ENCODE results near the gene ST6GALNAC1. TPM values are rescaled to one million over a fixed set of nuclear protein-coding genes. Genes with fewer than 3 reads are reported as not detected.

Gene ST6GALNAC1
- total and polyA plus RNA-seq, 2 of the 4 experiments (the other 2 are of a cell fraction): not detected

DNA sequence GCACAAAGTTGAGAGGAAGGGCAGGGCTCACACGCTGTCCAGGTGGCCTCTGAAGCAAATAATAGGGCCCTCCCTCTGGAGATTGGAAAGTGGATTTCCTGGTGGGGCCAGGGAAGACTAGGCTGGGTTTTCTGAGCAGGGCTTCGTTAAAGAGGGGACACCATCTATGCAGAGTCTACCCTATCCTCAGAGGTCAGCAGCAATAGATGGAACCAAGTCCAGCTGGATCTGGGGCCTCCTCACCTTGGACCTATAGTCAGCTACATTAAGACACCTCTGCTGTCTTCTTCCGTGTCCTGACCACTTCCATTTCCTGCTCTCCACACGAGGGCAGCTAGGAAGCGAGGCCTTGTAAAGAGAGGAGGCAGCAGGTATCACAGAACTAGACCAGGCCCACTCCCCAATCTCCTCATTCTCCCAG lies 14.7 kb upstream of the ST6GALNAC1 start:
- intact Hi-C loops (cut with micrococcal nuclease) (no loop called here), dilution Hi-C loops (cut with HindIII; ENCODE audit: low sequenced_read_pairs, unreplicated experiment) (no loop called here), in situ Hi-C loops (cut with MboI; ENCODE audit: low sequenced_read_pairs) (no loop called here)
- Histone ChIP-seq H4K5ac (ENCODE audit: low read depth, low read length) (no peak overlapping the region), H3K36me3 (ENCODE audit: control insufficient read depth, insufficient read depth, low read length) (no peaks in the 10 kb centered on the region), H2BK5ac (ENCODE audit: low read depth, low read length, poor library complexity, severe bottlenecking) (no peak overlapping the region), H3K4me2 (ENCODE audit: low read depth, low read length) (no peak overlapping the region), H3K56ac (ENCODE audit: extremely low read depth, insufficient read depth, low read length) (no peak overlapping the region), H2BK15ac (ENCODE audit: low read depth, low read length) (no peak overlapping the region), H3K23ac (ENCODE audit: low read depth, low read length) (no peak overlapping the region), H3K27me3 (ENCODE audit: control insufficient read depth, insufficient read depth, low read length) (peaks cover 8% of the 10 kb centered on the region), H2AK9ac (replicated peaks; ENCODE audit: low read depth, low read length, poor library complexity) (no peak overlapping the region), H3K9me3 (ENCODE audit: control insufficient read depth, insufficient read depth, low read length) (no peaks in the 10 kb centered on the region), H4K8ac (ENCODE audit: low read depth in 2 of 2, low read length in 2 of 2) (no peak overlapping the region), H3K4ac (ENCODE audit: low read depth, low read length) (no peak overlapping the region), H3K14ac (replicated peaks; ENCODE audit: low read depth, low read length) (no peak overlapping the region), H3K27ac (ENCODE audit: insufficient read depth, low read length) (no peak overlapping the region), H3K79me1 (ENCODE audit: low read depth in 1 of 2, low read length in 2 of 2) (no peaks in the 10 kb centered on the region), H3K9ac (ENCODE audit: low read depth, low read length) (no peak overlapping the region), H3K4me1 (ENCODE audit: control insufficient read depth, insufficient read depth, low read length) (peaks cover 5% of the 10 kb centered on the region), H2BK20ac (ENCODE audit: low read depth, low read length) (no peak overlapping the region), H2AFZ (replicated peaks; ENCODE audit: low read length, poor library complexity) (no peak overlapping the region), H3K18ac (ENCODE audit: low read depth, low read length) (no peak overlapping the region), H2BK120ac (ENCODE audit: low read depth, low read length) (no peak overlapping the region), H4K20me1 (ENCODE audit: insufficient read depth, low read length) (no peaks in the 10 kb centered on the region), H3K9me1 (ENCODE audit: insufficient read depth, low read length) (no peaks in the 10 kb centered on the region), H2AK5ac (ENCODE audit: low read depth, low read length) (peak overlapping the region; percentile 13; the same call in 1 of the 2 replicates), H4K91ac (ENCODE audit: insufficient read depth, low read depth, low read length) (no peak overlapping the region), H3K4me3 (ENCODE audit: insufficient read depth, low read depth, low read length) (no peak overlapping the region)
- DNase-seq (no peak), ATAC-seq (ENCODE audit: low read depth) (no peak)
- ChIA-PET POLR2A (ENCODE audit: unreplicated experiment) (interaction anchor here (0.5 kb wide), 1 partner anchor 14 kb away, joined by 6 read pairs; no protein-coding TSS in a partner anchor), CTCF (no interaction called here)
- no CpG with 5 or more reads among the region's 5 CpGs for WGBS, 2 experiments (ENCODE audit: extremely low coverage in 2 of 2, insufficient read length in 1 of 2)
- no peak for TF ChIP-seq MXI1 (IDR thresholded peaks at IDR 0.05; ENCODE audit: borderline replicate concordance, low read depth, low read length)
- TF ChIP-seq FOS (IDR thresholded peaks at IDR 0.05; ENCODE audit: low read depth, low read length): no peak
- TF ChIP-seq NFE2L2 (IDR thresholded peaks at IDR 0.05; ENCODE audit: low read depth, low read length): no peak
- no peak for TF ChIP-seq RFX5 (IDR thresholded peaks at IDR 0.05; ENCODE audit: low read depth, low read length)
- TF ChIP-seq, protein P1, sequence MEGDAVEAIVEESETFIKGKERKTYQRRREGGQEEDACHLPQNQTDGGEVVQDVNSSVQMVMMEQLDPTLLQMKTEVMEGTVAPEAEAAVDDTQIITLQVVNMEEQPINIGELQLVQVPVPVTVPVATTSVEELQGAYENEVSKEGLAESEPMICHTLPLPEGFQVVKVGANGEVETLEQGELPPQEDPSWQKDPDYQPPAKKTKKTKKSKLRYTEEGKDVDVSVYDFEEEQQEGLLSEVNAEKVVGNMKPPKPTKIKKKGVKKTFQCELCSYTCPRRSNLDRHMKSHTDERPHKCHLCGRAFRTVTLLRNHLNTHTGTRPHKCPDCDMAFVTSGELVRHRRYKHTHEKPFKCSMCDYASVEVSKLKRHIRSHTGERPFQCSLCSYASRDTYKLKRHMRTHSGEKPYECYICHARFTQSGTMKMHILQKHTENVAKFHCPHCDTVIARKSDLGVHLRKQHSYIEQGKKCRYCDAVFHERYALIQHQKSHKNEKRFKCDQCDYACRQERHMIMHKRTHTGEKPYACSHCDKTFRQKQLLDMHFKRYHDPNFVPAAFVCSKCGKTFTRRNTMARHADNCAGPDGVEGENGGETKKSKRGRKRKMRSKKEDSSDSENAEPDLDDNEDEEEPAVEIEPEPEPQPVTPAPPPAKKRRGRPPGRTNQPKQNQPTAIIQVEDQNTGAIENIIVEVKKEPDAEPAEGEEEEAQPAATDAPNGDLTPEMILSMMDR (conservative IDR thresholded peaks at IDR 0.05; ENCODE audit: low read depth, low read length): no peak
- TF ChIP-seq, protein P2, sequence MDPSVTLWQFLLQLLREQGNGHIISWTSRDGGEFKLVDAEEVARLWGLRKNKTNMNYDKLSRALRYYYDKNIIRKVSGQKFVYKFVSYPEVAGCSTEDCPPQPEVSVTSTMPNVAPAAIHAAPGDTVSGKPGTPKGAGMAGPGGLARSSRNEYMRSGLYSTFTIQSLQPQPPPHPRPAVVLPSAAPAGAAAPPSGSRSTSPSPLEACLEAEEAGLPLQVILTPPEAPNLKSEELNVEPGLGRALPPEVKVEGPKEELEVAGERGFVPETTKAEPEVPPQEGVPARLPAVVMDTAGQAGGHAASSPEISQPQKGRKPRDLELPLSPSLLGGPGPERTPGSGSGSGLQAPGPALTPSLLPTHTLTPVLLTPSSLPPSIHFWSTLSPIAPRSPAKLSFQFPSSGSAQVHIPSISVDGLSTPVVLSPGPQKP (IDR thresholded peaks at IDR 0.05; ENCODE audit: borderline replicate concordance, low read depth, low read length): no peak
- no peak for TF ChIP-seq RAD21 (IDR thresholded peaks at IDR 0.05; ENCODE audit: low read length)
- TF ChIP-seq CEBPB (IDR thresholded peaks at IDR 0.05; ENCODE audit: low read depth, low read length): no peak
- TF ChIP-seq RCOR1 (IDR thresholded peaks at IDR 0.05; ENCODE audit: insufficient replicate concordance, low read length): no peak
- no peak for TF ChIP-seq MAFK (IDR thresholded peaks at IDR 0.05; ENCODE audit: low read depth, low read length)
- no peak for TF ChIP-seq BHLHE40 (IDR thresholded peaks at IDR 0.05; ENCODE audit: low read depth, low read length)
- TF ChIP-seq POLR2A (IDR thresholded peaks at IDR 0.05; ENCODE audit: low read depth, low read length): no peak
- no peak for TF ChIP-seq SMC3 (IDR thresholded peaks at IDR 0.05; ENCODE audit: low read depth, low read length)
- TF ChIP-seq USF2 (IDR thresholded peaks at IDR 0.05; ENCODE audit: low read depth, low read length): no peak
- TF ChIP-seq CHD1 (IDR thresholded peaks at IDR 0.05; ENCODE audit: low read depth, low read length): no peak
- TF ChIP-seq MAZ (IDR thresholded peaks at IDR 0.05; ENCODE audit: borderline replicate concordance, low read depth, low read length): no peak
- BruUV-seq (replicated peaks): no TSS peak
